ENCODE results near the gene PCGF1.
"Not testable (repeated sequence)": the region's sequence is repeated elsewhere in the genome, so short reads cannot be mapped to it uniquely, and the experiment has no call there.

PCGF1 gene

GRCh38 chr2:74474481-74474880 is 33.0 kb downstream of the PCGF1 start:
- FAIRE-seq, result no peak

GRCh38 chr2:74472945-74473258 is 34.6 kb downstream of the PCGF1 start:
- peak; percentile 57 for FAIRE-seq

More at GRCh38 chr2:74474481-74474880, 33.0 kb downstream of the PCGF1 start:
- no peak for DNase-seq (ENCODE audit: insufficient read length, low spot score)

GRCh38 chr2:74472086-74472944 is 35.2 kb downstream of the PCGF1 start, which contains the start of gene MRPL53:
MRPL53 (minus strand) TSS chr2:74472680; CDS start chr2:74472660, 20 bp downstream.
- peak; percentile 74 for DNase-seq (ENCODE audit: insufficient read length, low spot score)
- FAIRE-seq, result peak; percentile 92

More at GRCh38 chr2:74472945-74473258, 34.6 kb downstream of the PCGF1 start:
- no peak for DNase-seq (ENCODE audit: insufficient read length, low spot score)

- DNase-seq (ENCODE audit: insufficient read length, low spot score) (no peak), FAIRE-seq (no peak)
Measured at GRCh38 chr2:74471332-74472065, 36.0 kb downstream of the PCGF1 start.

- FAIRE-seq; DNase-seq (ENCODE audit: insufficient read length, low spot score): not testable (repeated sequence)
Measured at GRCh38 chr2:74470742-74471141, 36.8 kb downstream of the PCGF1 start.

GRCh38 chr2:74464406-74464805 is 43.1 kb downstream of the PCGF1 start:
- DNase-seq (ENCODE audit: insufficient read length, low spot score) (no peak), FAIRE-seq (no peak)

- no peak for FAIRE-seq
Measured at GRCh38 chr2:74462786-74463105, 44.7 kb downstream of the PCGF1 start.

GRCh38 chr2:74462054-74462785 is 45.3 kb downstream of the PCGF1 start:
- FAIRE-seq, result no peak

More at GRCh38 chr2:74462786-74463105, 44.7 kb downstream of the PCGF1 start:
- DNase-seq (ENCODE audit: insufficient read length, low spot score), result no peak

GRCh38 chr2:74461187-74462053 is 46.1 kb downstream of the PCGF1 start:
- DNase-seq (ENCODE audit: insufficient read length, low spot score) (no peak), FAIRE-seq (no peak)

More at GRCh38 chr2:74462054-74462785, 45.3 kb downstream of the PCGF1 start:
- DNase-seq (ENCODE audit: insufficient read length, low spot score), result no peak

- DNase-seq (ENCODE audit: insufficient read length, low spot score); FAIRE-seq: not testable (repeated sequence)
Measured at GRCh38 chr2:74460187-74460586, 47.3 kb downstream of the PCGF1 start.

GRCh38 chr2:74459503-74460118 is 47.9 kb downstream of the PCGF1 start:
- FAIRE-seq; DNase-seq (ENCODE audit: insufficient read length, low spot score): not testable (repeated sequence)

GRCh38 chr2:74458938-74459363 is 48.5 kb downstream of the PCGF1 start:
- FAIRE-seq, result no peak
- DNase-seq (ENCODE audit: insufficient read length, low spot score), result no peak

GRCh38 chr2:74458132-74458937 is 49.2 kb downstream of the PCGF1 start, which contains the start of gene WBP1:
WBP1 (plus strand) TSS chr2:74458438; CDS start chr2:74458603, 165 bp downstream.
- FAIRE-seq (peak; percentile 97), DNase-seq (ENCODE audit: insufficient read length, low spot score) (no peak)

- FAIRE-seq (no peak), DNase-seq (ENCODE audit: insufficient read length, low spot score) (no peak)
Measured at GRCh38 chr2:74457549-74458131, 49.9 kb downstream of the PCGF1 start.

GRCh38 chr2:74457129-74457548 is 50.4 kb downstream of the PCGF1 start:
- FAIRE-seq (no peak), DNase-seq (ENCODE audit: insufficient read length, low spot score) (no peak)

Measured in GM19239 (cell line).